SHP77 (cell line): Measurements from ENCODE around the gene UBR3.
"Not testable (repeated sequence)": the region's sequence is repeated elsewhere in the genome, so short reads cannot be mapped to it uniquely, and the experiment has no call there.

ENCODE experiments used
- DNase-seq, 2 experiments: peaks; one replicate each; lab custom pipeline; 2025; lab: John Stamatoyannopoulos, UW

Gene UBR3

GRCh38 chr2:170106102-170106840 lies 279.0 kb downstream of the UBR3 start:
- DNase-seq, result no peak

GRCh38 chr2:170113168-170113894 lies 286.1 kb downstream of the UBR3 start:
- DNase-seq, result peak; percentile 38 to 66

GRCh38 chr2:170115501-170116229 lies 288.4 kb downstream of the UBR3 start:
- no peak for DNase-seq

- no peak for DNase-seq
Measured at GRCh38 chr2:170118641-170119040, 291.4 kb downstream of the UBR3 start.

- DNase-seq, result not testable (repeated sequence)
Measured at GRCh38 chr2:170119326-170119725, 292.1 kb downstream of the UBR3 start.

GRCh38 chr2:170121689-170122088 lies 294.4 kb downstream of the UBR3 start:
- no peak for DNase-seq

- no peak for DNase-seq
Measured at GRCh38 chr2:170122883-170123547, 295.8 kb downstream of the UBR3 start.

GRCh38 chr2:170123593-170123992 lies 296.3 kb downstream of the UBR3 start:
- no peak for DNase-seq

- DNase-seq, result not testable (repeated sequence)
Measured at GRCh38 chr2:170126138-170126728, 299.0 kb downstream of the UBR3 start.
